GM21367 (cell line): Measurements from ENCODE around the gene IFT81.
"Not testable (repeated sequence)": the region's sequence is repeated elsewhere in the genome, so short reads cannot be mapped to it uniquely, and the experiment has no call there.

Experiments used
- ATAC-seq: cut with Tn5 transposase; IDR thresholded peaks from one replicate; pipeline ENCODE4 v1.9.1; 2021; ENCODE audit not compliant: unreplicated experiment

The IFT81 gene

DNA sequence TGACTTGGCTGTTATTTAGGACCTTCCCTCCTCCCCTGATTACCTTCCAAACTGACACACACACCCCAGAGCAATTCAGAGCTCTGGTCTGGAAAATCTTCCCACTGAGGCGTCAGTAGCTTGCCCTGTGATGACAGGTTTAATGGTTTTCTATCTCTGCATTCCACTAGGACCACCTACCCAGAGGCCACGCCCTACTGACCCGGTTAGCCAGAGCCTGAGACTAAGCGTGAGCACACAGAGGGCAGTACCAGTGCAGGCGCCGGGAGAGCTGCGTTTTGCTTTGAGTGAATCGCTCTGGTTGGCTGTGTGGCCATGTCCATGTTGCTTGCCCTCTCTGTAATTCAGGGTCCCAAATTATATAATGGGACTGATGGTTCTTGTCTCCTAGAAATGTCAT, 120.7 kb downstream of the IFT81 start:
- ATAC-seq, result no peak

- ATAC-seq, result no peak
These were observed 121.2 kb downstream of the IFT81 start for GRCh38 chr12:110245369-110245772.

DNA sequence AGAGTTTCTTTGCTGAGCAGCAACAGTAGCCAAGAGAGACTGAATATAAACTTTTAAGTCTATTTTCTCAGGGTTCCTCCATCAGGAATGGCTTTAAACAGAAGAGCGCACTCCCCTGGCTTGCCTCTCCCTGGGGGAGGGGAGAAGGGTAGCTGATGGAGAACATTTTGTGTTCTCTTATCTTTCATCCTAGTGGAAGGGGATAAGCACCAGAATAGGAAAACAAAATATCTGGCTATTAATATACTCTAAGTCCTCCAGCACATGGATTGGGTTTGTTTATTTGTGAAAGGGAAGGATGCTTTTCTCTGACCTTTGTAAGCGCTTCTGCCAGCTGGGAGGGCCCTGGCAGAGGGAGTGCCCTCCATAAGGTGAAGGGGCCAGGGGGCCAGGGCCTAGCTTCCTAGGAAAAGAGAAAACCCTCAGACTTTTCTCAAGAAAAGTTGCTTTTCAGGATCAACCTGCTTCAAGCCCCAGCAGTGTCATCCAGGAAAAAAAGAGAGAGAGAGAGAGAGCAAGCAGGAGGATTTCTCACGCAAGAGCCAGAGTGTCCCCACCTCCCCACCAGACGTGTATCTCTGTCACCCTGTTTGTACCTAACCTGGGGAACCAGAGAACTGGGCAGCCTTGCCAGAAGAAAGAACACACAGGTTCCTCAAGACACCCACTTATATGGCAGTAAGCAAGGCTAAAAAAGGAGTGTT, 122.6 kb downstream of the IFT81 start:
- ATAC-seq, result no peak

- no peak for ATAC-seq
These were observed 123.4 kb downstream of the IFT81 start for GRCh38 chr12:110247340-110248095.

GRCh38 chr12:110248096-110248447, 123.9 kb downstream of the IFT81 start:
- ATAC-seq, result no peak

DNA sequence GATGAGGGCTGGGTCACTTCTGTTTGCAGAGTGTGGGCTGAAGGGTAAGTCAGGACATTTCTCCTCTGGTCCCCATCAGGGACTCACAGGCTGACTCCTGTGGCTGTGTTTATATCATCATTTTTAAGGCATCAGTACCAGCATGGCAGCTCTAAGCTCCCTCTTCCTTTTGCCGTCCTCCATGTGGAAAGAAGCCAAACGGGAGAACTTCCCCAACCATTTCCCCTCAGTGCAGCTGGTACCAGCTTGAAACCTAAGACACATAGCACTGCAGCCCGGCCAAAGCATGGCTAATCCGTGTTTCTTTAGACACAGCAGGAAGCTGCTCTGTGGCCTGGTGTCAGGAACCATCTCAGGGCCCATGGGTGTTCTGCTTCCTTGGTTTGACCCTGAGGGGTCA, 124.9 kb downstream of the IFT81 start:
- ATAC-seq, result no peak

GRCh38 chr12:110249716-110250225, 125.6 kb downstream of the IFT81 start:
- no peak for ATAC-seq

DNA sequence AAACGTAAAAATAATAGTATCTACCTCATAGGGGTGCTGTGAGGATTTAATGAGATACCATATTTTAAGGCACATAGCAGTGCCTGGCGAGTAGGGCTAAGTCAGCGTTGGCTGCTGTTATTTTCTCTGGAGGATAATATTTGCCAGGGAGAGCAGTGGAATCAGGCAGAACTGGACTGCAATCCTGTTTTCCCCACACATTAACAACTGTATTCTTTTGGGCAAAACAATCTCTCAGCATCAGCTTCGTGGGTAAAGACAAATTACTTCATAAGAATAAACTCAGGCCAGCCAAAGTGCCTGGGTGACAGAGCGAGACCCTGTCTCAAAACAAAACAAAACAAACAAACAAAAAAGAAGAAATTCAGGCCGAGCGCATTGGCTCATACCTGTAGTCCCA, 127.2 kb downstream of the IFT81 start:
- no peak for ATAC-seq

DNA sequence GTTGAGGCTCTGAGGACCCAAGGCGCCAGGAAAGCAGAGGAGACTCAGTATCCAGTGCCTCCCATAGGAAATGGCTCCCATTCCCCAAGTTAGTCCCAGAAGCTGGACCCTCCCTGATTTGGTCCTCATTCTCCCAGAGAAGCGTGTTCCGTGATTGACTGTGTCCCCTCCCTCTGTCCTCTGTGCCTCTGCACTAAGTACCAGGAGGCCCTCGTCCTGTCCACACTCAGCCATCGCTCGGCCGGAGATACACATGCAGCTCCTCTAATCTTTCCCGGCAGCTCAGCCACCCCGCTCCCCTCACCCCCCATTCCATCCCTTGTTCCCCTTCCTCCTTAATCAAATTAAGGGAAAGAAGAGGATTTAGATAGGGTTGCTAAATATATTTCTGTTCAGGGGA, 128.6 kb downstream of the IFT81 start:
- ATAC-seq, result no peak

GRCh38 chr12:110253176-110253575, 129.0 kb downstream of the IFT81 start:
- ATAC-seq, result no peak

DNA sequence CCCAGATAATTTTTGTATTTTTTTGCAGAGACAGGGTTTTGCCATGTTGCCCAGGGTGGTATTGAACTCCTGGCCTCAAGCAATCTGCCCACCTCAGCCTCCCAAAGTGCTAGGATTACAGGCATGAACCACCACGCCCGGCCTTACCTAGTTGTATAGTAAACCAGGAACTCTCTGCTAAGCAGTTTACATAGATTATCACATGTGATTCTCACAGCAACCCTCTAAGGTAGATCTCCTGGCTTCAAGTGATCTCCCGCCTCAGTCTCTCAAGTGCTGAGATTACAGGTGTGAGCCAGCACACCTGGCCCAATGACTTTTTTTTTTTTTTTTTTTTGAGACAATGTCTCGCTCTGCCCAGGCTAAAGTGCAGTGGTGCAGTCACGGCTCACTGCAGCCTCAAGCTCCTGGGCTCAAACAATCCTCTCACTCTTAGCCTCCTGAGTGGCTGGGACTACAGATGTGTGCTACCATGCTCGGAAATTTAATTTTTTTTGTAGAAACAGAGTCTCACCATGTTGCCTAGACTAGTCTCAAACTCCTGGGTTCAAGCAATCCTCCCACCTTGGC, 130.9 kb downstream of the IFT81 start:
- ATAC-seq, result no peak

DNA sequence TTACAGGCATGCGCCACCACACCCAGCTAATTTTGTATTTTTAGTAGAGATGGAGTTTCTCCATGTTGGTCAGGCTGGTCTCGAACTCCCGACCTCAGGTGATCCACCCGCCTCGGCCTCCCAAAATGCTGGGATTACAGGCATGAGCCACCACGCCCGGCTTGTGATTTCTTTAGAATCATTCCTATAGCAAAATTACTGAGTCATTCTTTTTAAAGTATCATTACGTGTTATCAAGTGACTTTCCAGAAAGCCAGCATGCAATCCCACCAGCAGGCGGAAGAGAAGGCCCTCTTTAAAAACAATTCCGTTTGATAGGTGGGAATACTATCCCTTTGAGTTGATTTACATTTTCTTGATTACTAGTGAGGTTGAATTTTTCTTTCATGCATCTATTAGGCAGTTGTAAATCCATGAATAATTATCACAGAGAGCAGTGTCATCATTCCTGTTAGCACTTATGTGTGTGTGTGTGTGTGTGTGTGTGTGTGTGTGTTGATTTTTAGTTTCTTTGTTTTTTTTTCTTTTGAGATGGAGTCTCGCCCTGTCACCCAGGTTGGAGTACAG, 131.8 kb downstream of the IFT81 start:
- not testable (repeated sequence) for ATAC-seq

DNA sequence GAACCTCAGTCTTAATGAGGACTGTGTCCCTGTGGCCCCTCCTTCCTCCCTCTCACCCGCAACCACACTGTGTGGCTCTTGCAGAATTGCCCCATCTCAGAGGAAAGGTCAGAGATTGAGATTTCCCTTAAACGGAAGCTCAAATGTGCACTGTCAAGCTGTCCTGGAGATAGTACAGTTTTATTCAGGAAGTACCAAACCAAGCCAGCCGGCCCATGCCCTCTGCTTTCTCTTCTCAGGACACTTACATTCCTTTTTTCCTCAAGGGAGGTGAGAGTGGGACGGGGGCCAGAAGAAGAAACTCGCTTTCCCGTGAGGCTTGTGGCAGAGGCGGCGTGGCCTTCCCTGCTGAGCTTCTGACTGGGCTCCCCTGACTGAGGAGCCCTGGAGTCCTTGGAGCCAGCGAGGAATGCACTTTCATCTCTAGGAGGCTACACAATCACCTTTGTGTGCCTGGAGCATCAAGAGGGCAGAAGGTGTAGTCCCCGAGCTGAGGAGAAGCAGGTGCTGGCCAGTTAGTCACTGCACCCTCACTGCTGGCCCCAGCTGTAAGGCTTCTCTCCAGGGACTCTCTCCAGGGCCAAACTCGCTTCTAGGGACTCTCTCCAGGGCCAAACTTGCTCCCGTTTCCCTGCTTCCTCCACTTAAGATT, 132.7 kb downstream of the IFT81 start:
- no peak for ATAC-seq

- ATAC-seq, result no peak
These were observed 134.3 kb downstream of the IFT81 start for GRCh38 chr12:110258466-110258865.

DNA sequence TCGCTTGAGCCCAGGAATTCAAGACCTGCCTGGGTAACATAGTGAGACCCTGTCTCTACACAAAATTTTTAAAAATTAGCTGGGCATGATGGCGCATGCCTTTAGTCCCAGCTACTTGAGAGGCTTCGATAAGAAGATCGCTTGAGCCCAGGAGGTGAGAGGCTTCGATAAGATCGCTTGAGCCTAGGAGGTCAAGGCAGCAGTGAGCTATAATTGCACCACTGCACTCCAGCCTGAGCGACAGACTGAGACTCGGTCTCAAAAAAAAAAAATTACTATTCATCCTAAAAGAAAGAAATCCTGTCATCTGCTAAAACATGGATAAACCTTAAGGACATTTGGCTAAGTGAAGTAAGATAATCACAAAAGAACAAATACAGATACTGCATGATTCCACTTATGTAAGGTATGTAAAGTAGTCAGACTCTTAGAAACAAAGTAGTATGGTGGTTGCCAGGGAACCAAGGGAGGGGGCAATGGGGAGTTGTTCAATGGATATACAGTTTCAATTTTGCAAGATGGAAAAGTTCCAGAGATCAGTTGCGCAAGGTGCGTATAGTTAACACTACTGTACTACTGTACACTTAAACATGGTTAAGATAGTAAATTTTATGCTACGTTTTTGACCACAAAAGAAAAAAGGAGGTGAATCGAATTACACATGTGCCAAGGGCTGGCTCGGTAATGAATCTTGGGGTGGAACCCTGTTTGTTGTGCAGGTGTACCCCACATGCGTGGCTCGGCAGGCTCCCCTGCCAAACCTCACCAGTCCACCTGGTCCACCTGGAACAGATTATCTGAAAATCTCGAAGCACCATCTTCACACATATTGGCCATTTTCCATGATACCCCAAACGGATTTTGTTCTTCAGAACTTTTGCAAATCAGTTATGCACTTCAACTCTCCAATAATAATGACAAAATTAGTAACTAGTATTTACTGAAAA, 138.6 kb downstream of the IFT81 start:
- no peak for ATAC-seq

DNA sequence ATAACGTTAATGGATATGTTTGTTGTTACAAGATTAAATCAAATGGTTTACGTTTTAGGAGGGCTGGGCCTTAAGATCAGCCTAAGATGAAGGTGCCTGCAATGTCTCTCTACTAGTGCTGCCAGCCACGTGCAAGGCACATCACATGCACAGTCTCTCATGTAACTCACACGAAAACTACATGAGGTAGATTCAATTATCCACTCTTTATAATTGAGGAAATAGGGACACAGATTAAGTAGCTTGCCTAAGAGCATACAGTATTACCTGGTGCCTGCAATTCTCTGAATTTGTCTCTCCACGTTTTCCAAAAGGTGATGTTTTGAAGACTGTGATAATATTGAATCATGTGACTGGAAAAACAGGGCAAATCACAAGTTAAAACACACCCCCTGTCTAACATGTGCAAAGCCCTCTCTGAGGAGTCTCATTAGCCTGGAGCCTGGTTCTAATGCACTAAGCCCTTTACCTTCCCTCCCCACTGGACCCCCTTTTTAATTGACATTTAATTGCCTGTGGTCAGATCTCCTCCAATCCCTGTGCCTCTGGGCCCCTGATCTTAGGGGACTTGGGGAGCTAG, 142.3 kb downstream of the IFT81 start:
- ATAC-seq, result no peak

- no peak for ATAC-seq
These were observed 142.9 kb downstream of the IFT81 start for GRCh38 chr12:110266980-110267620.
